B cell (primary cell): Measurements from ENCODE around the gene PGS1.

Experiments used
- EZH2 ChIP-seq: IDR thresholded peaks from 2 replicates; pipeline ENCODE4 v1.6.1; 2012; ENCODE audit warnings: borderline replicate concordance, low read depth, mild to moderate bottlenecking, moderate library complexity, low read length; ENCODE audit not compliant: insufficient read depth, poor library complexity, severe bottlenecking
- TF ChIP-seq, protein P1 (sequence below): fragments of 200-600 bp; IDR thresholded peaks from one replicate; pipeline ENCODE4 v1.8.0; 2022; ENCODE audit warnings: antibody characterized with exemption, mild to moderate bottlenecking

GRCh38 chr17:78459696-78460095, 81.2 kb downstream of the PGS1 start:
- TF ChIP-seq, protein P1, sequence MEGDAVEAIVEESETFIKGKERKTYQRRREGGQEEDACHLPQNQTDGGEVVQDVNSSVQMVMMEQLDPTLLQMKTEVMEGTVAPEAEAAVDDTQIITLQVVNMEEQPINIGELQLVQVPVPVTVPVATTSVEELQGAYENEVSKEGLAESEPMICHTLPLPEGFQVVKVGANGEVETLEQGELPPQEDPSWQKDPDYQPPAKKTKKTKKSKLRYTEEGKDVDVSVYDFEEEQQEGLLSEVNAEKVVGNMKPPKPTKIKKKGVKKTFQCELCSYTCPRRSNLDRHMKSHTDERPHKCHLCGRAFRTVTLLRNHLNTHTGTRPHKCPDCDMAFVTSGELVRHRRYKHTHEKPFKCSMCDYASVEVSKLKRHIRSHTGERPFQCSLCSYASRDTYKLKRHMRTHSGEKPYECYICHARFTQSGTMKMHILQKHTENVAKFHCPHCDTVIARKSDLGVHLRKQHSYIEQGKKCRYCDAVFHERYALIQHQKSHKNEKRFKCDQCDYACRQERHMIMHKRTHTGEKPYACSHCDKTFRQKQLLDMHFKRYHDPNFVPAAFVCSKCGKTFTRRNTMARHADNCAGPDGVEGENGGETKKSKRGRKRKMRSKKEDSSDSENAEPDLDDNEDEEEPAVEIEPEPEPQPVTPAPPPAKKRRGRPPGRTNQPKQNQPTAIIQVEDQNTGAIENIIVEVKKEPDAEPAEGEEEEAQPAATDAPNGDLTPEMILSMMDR = no peak
- no peak for TF ChIP-seq EZH2
